HG02973 (cell line): ENCODE measurements around the gene CPTP.

ENCODE experiments used
- ATAC-seq: cut with Tn5 transposase; IDR thresholded peaks from one replicate; pipeline ENCODE4 v1.9.1; 2021; ENCODE audit warnings: moderate library complexity; ENCODE audit not compliant: unreplicated experiment

Gene CPTP

GRCh38 chr1:1291548-1292441, 32.8 kb upstream of the CPTP start:
- ATAC-seq = no peak

GRCh38 chr1:1292442-1292779, 32.2 kb upstream of the CPTP start:
- no peak for ATAC-seq

GRCh38 chr1:1292851-1293250, 31.8 kb upstream of the CPTP start:
- ATAC-seq = no peak

- no peak for ATAC-seq
Measured at GRCh38 chr1:1293263-1294249, 31.0 kb upstream of the CPTP start.

GRCh38 chr1:1294250-1294890, 30.2 kb upstream of the CPTP start:
- no peak for ATAC-seq

GRCh38 chr1:1295154-1295923, 29.3 kb upstream of the CPTP start:
- ATAC-seq = no peak

DNA sequence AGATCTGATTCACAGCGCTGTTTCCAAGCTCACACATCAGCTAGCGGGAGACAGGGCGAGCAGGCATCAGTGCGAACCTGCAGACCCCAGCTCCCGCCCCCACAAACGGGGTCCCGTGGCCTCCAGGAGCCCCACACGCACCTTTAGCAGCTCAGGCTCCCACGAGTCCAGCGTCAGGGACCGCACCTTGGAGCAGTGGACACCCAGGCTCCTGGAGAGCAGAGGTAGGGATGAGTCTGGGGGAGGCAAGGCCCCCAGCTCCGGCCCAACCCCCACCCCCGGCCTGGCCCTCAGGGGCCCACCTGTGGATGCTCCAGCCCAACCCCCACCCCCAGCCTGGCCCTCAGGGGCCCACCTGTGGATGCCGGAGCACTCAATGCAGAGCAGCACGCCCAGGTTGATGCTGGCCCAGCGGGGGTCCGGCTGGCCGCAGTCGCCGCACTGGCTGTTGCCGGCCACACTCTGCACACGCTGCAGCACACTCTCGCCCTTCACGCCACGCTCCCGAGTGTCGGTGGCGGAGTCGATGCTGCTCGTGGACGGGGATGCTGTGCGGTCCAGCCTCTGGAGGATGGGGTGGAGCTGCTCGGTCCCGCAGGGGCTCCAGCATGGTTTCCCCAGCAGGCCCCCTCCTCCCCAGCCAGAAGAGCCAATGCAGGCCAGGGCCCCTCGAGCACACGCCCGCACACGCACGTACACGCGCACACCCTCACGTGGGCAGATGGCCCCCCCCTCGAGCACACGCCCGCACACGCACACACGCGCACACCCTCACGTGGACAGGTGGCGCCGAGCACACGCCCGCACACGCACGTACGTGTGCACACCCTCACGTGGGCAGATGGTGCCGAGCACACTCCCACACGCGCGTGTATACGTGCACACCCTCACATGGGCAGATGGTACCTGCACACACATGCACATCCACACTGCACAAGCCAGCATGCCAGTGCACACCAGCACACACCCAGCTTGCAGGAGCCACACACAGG, 28.2 kb upstream of the CPTP start:
- ATAC-seq = no peak

DNA sequence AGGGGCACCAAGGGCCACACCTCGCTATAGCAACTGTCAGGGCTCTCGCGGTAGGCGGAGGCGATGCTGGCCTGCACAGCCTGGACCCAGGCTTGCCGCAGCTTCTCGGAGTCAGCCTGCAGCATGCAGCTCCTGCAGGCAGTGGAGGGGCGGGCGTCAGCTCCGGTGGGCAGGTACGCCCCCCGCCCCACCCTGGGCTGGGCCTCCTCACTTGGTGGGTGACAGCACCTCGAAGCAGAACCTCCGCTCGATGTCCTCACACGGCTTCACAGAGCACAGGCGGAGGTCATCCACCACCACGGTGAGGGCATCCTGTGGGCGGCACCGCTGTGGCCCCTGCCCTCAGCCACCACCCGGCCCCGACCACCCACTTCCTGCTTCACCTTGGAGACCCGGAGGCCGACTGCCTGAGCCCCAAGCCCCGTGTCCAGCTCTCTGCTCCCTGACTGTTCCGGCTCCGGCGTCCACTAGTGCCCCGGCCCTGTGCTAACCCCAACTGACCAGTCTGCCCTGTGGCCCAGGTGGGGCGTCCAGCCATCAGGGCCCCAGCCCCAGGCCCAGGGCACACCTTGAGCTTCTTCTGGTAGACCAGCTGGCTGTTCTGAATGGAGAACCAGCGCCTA, 26.7 kb upstream of the CPTP start:
- ATAC-seq = no peak

GRCh38 chr1:1298861-1299685, 25.5 kb upstream of the CPTP start:
- no peak for ATAC-seq

GRCh38 chr1:1299686-1300351, 24.8 kb upstream of the CPTP start:
- ATAC-seq = peak; percentile 41

DNA sequence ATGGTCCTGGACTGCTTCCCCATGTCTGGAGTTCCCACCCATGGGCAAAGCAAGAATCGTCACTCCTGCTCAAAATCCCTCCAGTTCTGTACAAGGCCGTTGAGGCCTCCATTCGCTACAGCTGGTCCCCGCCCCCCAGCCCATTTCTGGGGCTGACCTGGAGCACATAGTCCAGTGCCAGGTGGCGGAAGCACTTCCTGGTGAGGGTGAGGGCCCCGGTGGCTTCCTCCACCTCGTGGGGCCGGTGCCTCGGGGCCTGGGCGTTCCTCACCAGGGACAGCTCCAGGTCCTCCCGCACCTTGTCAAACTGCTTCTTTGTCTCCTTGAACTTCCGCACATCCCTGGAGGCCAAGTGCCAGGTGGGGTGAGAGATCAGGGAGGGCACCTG, 24.3 kb upstream of the CPTP start:
- ATAC-seq = no peak

GRCh38 chr1:1302006-1302430, 22.6 kb upstream of the CPTP start:
- ATAC-seq = no peak

DNA sequence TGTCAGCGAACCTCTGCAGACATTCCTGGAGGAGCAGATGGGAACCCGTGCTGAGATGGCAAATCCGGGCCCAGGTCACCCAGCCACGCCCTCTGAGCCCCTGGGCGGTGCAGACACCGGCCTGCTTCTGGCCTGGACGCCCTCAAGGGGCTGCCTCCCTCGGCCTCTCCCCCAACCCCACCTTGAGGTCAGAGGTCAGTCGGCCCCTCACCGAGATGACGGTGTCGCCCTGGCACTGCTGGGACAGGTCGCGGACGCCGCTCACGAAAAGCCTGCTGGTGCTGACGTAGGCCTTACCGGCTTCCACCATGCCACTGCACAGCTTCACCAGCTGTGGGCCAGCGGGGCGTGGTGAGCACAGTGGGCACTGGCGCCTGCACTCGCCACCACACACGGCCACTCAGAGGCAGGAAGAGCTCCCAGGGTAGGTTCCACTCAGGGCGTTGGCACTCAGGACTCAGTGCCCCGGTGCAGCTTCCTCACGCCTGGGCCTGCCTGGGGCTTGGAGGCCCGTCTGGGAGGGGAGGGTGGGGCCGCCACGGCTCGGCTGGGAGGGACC, 21.6 kb upstream of the CPTP start:
- no peak for ATAC-seq

DNA sequence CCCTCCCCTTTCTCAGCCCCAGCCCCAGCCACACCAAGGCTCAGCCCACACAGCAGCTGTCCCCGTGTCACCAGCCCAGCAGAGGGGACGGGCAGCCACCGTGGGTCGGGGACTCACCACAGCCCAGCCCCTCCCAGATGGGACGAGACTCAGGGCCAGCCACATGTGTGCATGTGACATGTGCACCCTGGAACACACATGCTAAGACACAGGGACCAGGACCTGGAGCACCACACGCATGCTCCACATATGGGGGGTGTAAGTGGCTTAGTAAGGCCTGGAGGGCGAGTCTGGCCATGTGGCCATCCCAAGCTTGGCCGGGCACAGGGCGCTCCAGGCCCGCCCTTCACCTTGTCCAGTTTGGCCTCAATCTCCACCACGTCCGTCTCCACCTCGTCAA, 20.9 kb upstream of the CPTP start:
- ATAC-seq = no peak

- no peak for ATAC-seq
Measured at GRCh38 chr1:1304331-1305299, 20.0 kb upstream of the CPTP start.
